Right hindlimb (tissue), 1 donor: ENCODE data around the gene COBL.
"Not testable (repeated sequence)": the region's sequence is repeated elsewhere in the genome, so short reads cannot be mapped to it uniquely, and the experiment has no call there.

Source experiments
- DNase-seq: peaks from one replicate; pipeline ENCODE4 v3.0.0-alpha.2; 2018

Gene COBL

GRCh38 chr7:51016546-51016945 is 300.1 kb downstream of the COBL start:
- DNase-seq = no peak

GRCh38 chr7:51015581-51015980 is 301.0 kb downstream of the COBL start:
- no peak for DNase-seq

GRCh38 chr7:51014811-51015210 is 301.8 kb downstream of the COBL start:
- no peak for DNase-seq

GRCh38 chr7:51013861-51014511 is 302.6 kb downstream of the COBL start:
- no peak for DNase-seq

- no peak for DNase-seq
Observed at GRCh38 chr7:51013218-51013786, 303.3 kb downstream of the COBL start.

GRCh38 chr7:51012569-51013217 is 303.9 kb downstream of the COBL start:
- no peak for DNase-seq

- DNase-seq = no peak
Observed at GRCh38 chr7:51011710-51012350, 304.8 kb downstream of the COBL start.

GRCh38 chr7:51010534-51010933 is 306.1 kb downstream of the COBL start:
- DNase-seq = no peak

GRCh38 chr7:51009716-51010496 is 306.7 kb downstream of the COBL start:
- no peak for DNase-seq

GRCh38 chr7:51007551-51008505 is 308.8 kb downstream of the COBL start:
- no peak for DNase-seq

- DNase-seq = no peak
Observed at GRCh38 chr7:51006483-51007235, 309.9 kb downstream of the COBL start.

GRCh38 chr7:51005074-51005473 is 311.5 kb downstream of the COBL start:
- DNase-seq = no peak

- DNase-seq = no peak
Observed at GRCh38 chr7:51000956-51001355, 315.7 kb downstream of the COBL start.

GRCh38 chr7:50994753-50995319 is 321.8 kb downstream of the COBL start:
- no peak for DNase-seq

GRCh38 chr7:50990214-50990613 is 326.4 kb downstream of the COBL start:
- not testable (repeated sequence) for DNase-seq

- DNase-seq = no peak
Observed at GRCh38 chr7:50988988-50989387, 327.6 kb downstream of the COBL start.

GRCh38 chr7:50988465-50988864 is 328.1 kb downstream of the COBL start:
- DNase-seq = no peak

- DNase-seq = no peak
Observed at GRCh38 chr7:50985096-50985495, 331.5 kb downstream of the COBL start.

GRCh38 chr7:50983850-50984249 is 332.8 kb downstream of the COBL start:
- no peak for DNase-seq

- DNase-seq = no peak
Observed at GRCh38 chr7:50982626-50983025, 334.0 kb downstream of the COBL start.

GRCh38 chr7:50981743-50982142 is 334.9 kb downstream of the COBL start:
- no peak for DNase-seq
